A549 (cell line): ENCODE results near the gene UST. TPM values are rescaled to one million over a fixed set of nuclear protein-coding genes. Genes with fewer than 3 reads are reported as not detected.

Source experiments
- ATAC-seq, 2 experiments: fragments of 200-7000 bp in 1 of 2; fragments of >200 bp in 1 of 2; cut with Nextera tagmentation in 1 of 2; cut with Tn5 transposase in 1 of 2; 3 replicates each; pipeline versions ENCODE4 v1.8.0 to v1.9.1; 2018 to 2020; ENCODE audit warnings: mild to moderate bottlenecking in 1 of 2, moderate library complexity in 1 of 2
- CTCF ChIA-PET: fragments of 300-600 bp; sonication (Branson Sonifier 250); formaldehyde crosslinking; extraction: SDS; loops from one replicate; lab custom pipeline; 2021; ENCODE audit warnings: antibody characterized with exemption, inconsistent platforms; lab: Yijun Ruan, JAX
- POLR2A ChIA-PET: fragments of 350-600 bp; formaldehyde crosslinking; extraction: SDS; loops from one replicate; lab custom pipeline; 2021; ENCODE audit warnings: antibody characterized with exemption, inconsistent platforms; lab: Yijun Ruan, JAX
- DNase-seq, 2 experiments: peaks; one replicate each; pipeline versions ENCODE4 v3.0.0 to v3.0.0-alpha.2; 2011 to 2016; ENCODE audit warnings: low read depth in 1 of 2, low spot score in 1 of 2
- FAIRE-seq: peaks from 2 replicates; lab custom pipeline; 2011; peaks lifted over from hg19 to GRCh38; lab: Jason Lieb, UNC
- H3K27ac ChIP-seq, 2 experiments: fragments of >200 bp; sonication (Bioruptor Twin); formaldehyde crosslinking; 3 replicates each; pipeline ENCODE4 v1.5.1; 2016 to 2017
- H3K4me1 ChIP-seq: fragments of >200 bp; sonication (Bioruptor Twin); formaldehyde crosslinking; 3 replicates; pipeline ENCODE4 v1.6.1; 2016
- H3K4me2 ChIP-seq: fragments of >200 bp; sonication (Bioruptor Twin); formaldehyde crosslinking; 3 replicates; pipeline ENCODE4 v1.6.1; 2016
- H3K4me3 ChIP-seq: fragments of >200 bp; sonication (Bioruptor Twin); formaldehyde crosslinking; 3 replicates; pipeline ENCODE4 v1.5.1; 2016
- H3K9me3 ChIP-seq: fragments of >200 bp; sonication (Bioruptor Twin); formaldehyde crosslinking; 3 replicates; pipeline ENCODE4 v1.6.1; 2016
- BHLHE40 ChIP-seq: IDR thresholded peaks from 2 replicates; pipeline ENCODE4 v1.6.1; 2012; ENCODE audit warnings: low read depth, low read length, inconsistent platforms
- CBX2 ChIP-seq: fragments of 200-600 bp; sonication (generic); IDR thresholded peaks from 2 replicates; pipeline ENCODE4 v1.6.1; 2016; ENCODE audit warnings: low read depth, mild to moderate bottlenecking, borderline replicate concordance
- CBX8 ChIP-seq: fragments of 200-600 bp; sonication (generic); IDR thresholded peaks from 2 replicates; pipeline ENCODE4 v1.6.1; 2016
- CEBPB ChIP-seq, 2 experiments: fragments of >200 bp in 1 of 2; sonication (Bioruptor Twin) in 1 of 2; formaldehyde crosslinking in 1 of 2; IDR thresholded peaks; 2 replicates each; pipeline ENCODE4 v1.6.1; 2012 to 2016
- EHF ChIP-seq: fragments of 250-450 bp; sonication (Bioruptor Pico); IDR thresholded peaks from 2 replicates; pipeline ENCODE4 v1.5.0; 2020; ENCODE audit warnings: mild to moderate bottlenecking
- EHMT2 ChIP-seq: fragments of 200-600 bp; sonication (generic); IDR thresholded peaks from 2 replicates; pipeline ENCODE4 v1.6.1; 2016; ENCODE audit warnings: antibody characterized with exemption, low read depth, mild to moderate bottlenecking, moderate library complexity
- ELK1 ChIP-seq: fragments of 150-350 bp; IDR thresholded peaks from 2 replicates; pipeline ENCODE4 v1.6.1; 2014; ENCODE audit warnings: low read depth, mild to moderate bottlenecking, low read length
- EP300 ChIP-seq, 2 experiments: fragments of >200 bp; sonication (Bioruptor Twin); formaldehyde crosslinking; IDR thresholded peaks; 2 replicates in 1 of 2; 3 replicates in 1 of 2; pipeline ENCODE4 v1.6.1; 2016 to 2017
- ESRRA ChIP-seq: fragments of 150-350 bp; IDR thresholded peaks from 2 replicates; pipeline ENCODE4 v1.6.1; 2014; ENCODE audit warnings: mild to moderate bottlenecking, low read length, borderline replicate concordance
- HDAC2 ChIP-seq: fragments of 200-600 bp; sonication (generic); IDR thresholded peaks from 2 replicates; pipeline ENCODE4 v1.6.1; 2016
- HMGXB4 ChIP-seq: fragments of 250-450 bp; sonication (Bioruptor Pico); IDR thresholded peaks from 2 replicates; pipeline ENCODE4 v1.5.0; 2021; ENCODE audit warnings: mild to moderate bottlenecking, moderate library complexity, borderline replicate concordance
- HOXB13 ChIP-seq: fragments of 250-450 bp; sonication (Bioruptor Pico); IDR thresholded peaks from 2 replicates; pipeline ENCODE4 v1.5.0; 2020; ENCODE audit warnings: low read depth, mild to moderate bottlenecking, moderate library complexity
- HOXB5 ChIP-seq: fragments of 250-450 bp; sonication (Bioruptor Pico); IDR thresholded peaks from 2 replicates; pipeline ENCODE4 v1.5.0; 2020; ENCODE audit warnings: mild to moderate bottlenecking, moderate library complexity
- JUN ChIP-seq, 2 experiments: fragments of >200 bp; sonication (Bioruptor Twin); formaldehyde crosslinking; IDR thresholded peaks; 2 replicates in 1 of 2; 3 replicates in 1 of 2; pipeline ENCODE4 v1.6.1; 2016 to 2017
- KDM1A ChIP-seq: fragments of 200-600 bp; sonication (generic); IDR thresholded peaks from 2 replicates; pipeline ENCODE4 v1.6.1; 2016; ENCODE audit warnings: low read depth, mild to moderate bottlenecking
- KDM5A ChIP-seq: fragments of 200-600 bp; sonication (generic); IDR thresholded peaks from 2 replicates; pipeline ENCODE4 v1.6.1; 2016; ENCODE audit warnings: antibody characterized with exemption, mild to moderate bottlenecking
- POLR2A ChIP-seq: IDR thresholded peaks from 2 replicates; pipeline ENCODE4 v1.6.1; 2012; ENCODE audit warnings: mild to moderate bottlenecking, low read length
- RCOR1 ChIP-seq: fragments of 150-350 bp; IDR thresholded peaks from 2 replicates; pipeline ENCODE4 v1.6.1; 2014; ENCODE audit warnings: antibody characterized with exemption, low read length, low read depth
- RFX5 ChIP-seq: fragments of 450-650 bp; IDR thresholded peaks from 2 replicates; pipeline ENCODE4 v1.7.1; 2014; ENCODE audit warnings: antibody characterized with exemption, mild to moderate bottlenecking, moderate library complexity
- SMC3 ChIP-seq: fragments of >200 bp; sonication (Bioruptor Twin); formaldehyde crosslinking; IDR thresholded peaks from 3 replicates; pipeline ENCODE4 v1.6.1; 2018; ENCODE audit warnings: inconsistent platforms
- TFCP2L1 ChIP-seq: fragments of 250-450 bp; sonication (Bioruptor Pico); IDR thresholded peaks from 2 replicates; pipeline ENCODE4 v1.5.0; 2021; ENCODE audit warnings: mild to moderate bottlenecking
- TP53 ChIP-seq: fragments of 250-450 bp; sonication (Bioruptor Pico); IDR thresholded peaks from 2 replicates; pipeline ENCODE4 v1.5.0; 2021; ENCODE audit warnings: mild to moderate bottlenecking, moderate library complexity
- ZFP36 ChIP-seq: fragments of 450-650 bp; IDR thresholded peaks from 2 replicates; pipeline ENCODE4 v1.6.1; 2014; ENCODE audit warnings: borderline replicate concordance; ENCODE audit not compliant: partially characterized antibody
- WGBS: methylation state at CpG from one replicate; pipeline ENCODE4 v1.1.6; 2017; ENCODE audit errors: missing lambda C conversion rate; 5-methylcytosine and 5-hydroxymethylcytosine counted together
- polyA plus RNA-seq, 4 experiments: library from polyadenylated mRNA; depleted of rRNA in 3 of 4; stranded (reverse); fragments of >200 nt; fragmentation: RNase III in 1 of 4; extraction: RNeasy Plus Mini Kit Qiagen cat#74134 plus additional on column Dnase treatment in 1 of 4; gene quantifications; 2 replicates in 3 of 4; 3 replicates in 1 of 4; pipeline ENCODE4 v1.2.3, GENCODE V29; 2011 to 2017
- TF ChIP-seq, protein P1 (sequence below): fragments of 250-450 bp; sonication (Bioruptor Pico); IDR thresholded peaks from 2 replicates; pipeline ENCODE4 v1.5.0; 2020; ENCODE audit warnings: low read depth, mild to moderate bottlenecking, moderate library complexity
- TF ChIP-seq, protein P2 (sequence below): IDR thresholded peaks from 2 replicates; pipeline ENCODE4 v1.6.1; 2012

UST gene
- polyA plus RNA-seq, 2 of the 4 experiments (the other 2 are of a cell fraction) = 0.54 to 1.7 TPM

- TF ChIP-seq TFCP2L1 = no peak
Observed at GRCh38 chr6:149065121-149065520, 318.3 kb downstream of the UST start (continued).

- H3K4me1 ChIP-seq = peaks cover 17% of the 10 kb centered on the region
- H3K4me3 ChIP-seq = no peak overlapping the region
- POLR2A ChIA-PET = interaction anchor here (1.8 kb wide), 1 partner anchor 34 kb away, joined by 4 read pairs; no protein-coding TSS in a partner anchor
- no peak for DNase-seq
- CTCF ChIA-PET = interaction anchor here (0.5 to 1.8 kb wide), 4 partner anchors 9 to 896 kb away, joined by 3 to 6 read pairs (median 4); no protein-coding TSS in a partner anchor
- no peak overlapping the region for H3K27ac ChIP-seq
- ATAC-seq = no peak
- H3K4me2 ChIP-seq = no peak overlapping the region
- WGBS = 77% methylated on average over 8 of the region's 8 CpGs
- no peak for FAIRE-seq
- TF ChIP-seq BHLHE40 = no peak
- no peak for TF ChIP-seq ELK1
- no peak for TF ChIP-seq RFX5
- no peak for TF ChIP-seq CEBPB (IDR thresholded peaks at IDR 0.05)
- no peaks in the 10 kb centered on the region for H3K9me3 ChIP-seq
Observed at GRCh38 chr6:149065658-149066556, 319.1 kb downstream of the UST start.

- ChIA-PET CTCF (no interaction called here), POLR2A (no interaction called here)
- no peak for TF ChIP-seq EHF (CRISPR knock-in tag)
- TF ChIP-seq EP300 (IDR thresholded peaks at IDR 0.05) = no peak
- TF ChIP-seq, protein P1, sequence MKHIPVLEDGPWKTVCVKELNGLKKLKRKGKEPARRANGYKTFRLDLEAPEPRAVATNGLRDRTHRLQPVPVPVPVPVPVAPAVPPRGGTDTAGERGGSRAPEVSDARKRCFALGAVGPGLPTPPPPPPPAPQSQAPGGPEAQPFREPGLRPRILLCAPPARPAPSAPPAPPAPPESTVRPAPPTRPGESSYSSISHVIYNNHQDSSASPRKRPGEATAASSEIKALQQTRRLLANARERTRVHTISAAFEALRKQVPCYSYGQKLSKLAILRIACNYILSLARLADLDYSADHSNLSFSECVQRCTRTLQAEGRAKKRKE (CRISPR knock-in tag) = no peak
- TF ChIP-seq ZFP36 = no peak
- no peak for TF ChIP-seq KDM5A
- no peak for TF ChIP-seq TFCP2L1
- TF ChIP-seq HDAC2 = no peak
- TF ChIP-seq HOXB5 = no peak
- no peak for TF ChIP-seq ESRRA
- no peak for TF ChIP-seq RCOR1
- TF ChIP-seq JUN (IDR thresholded peaks at IDR 0.05) = no peak
- TF ChIP-seq SMC3 = no peak
- TF ChIP-seq, all 56 proteins: peak for 0
- H3K27ac ChIP-seq = no peak overlapping the region
- WGBS = 88% methylated on average over 4 of the region's 4 CpGs
- DNase-seq (no peak), FAIRE-seq (no peak), ATAC-seq (no peak)
- H3K4me3 ChIP-seq = no peak overlapping the region
- no peaks in the 10 kb centered on the region for H3K9me3 ChIP-seq
- H3K4me1 ChIP-seq = peaks cover 22% of the 10 kb centered on the region
- no peak overlapping the region for H3K4me2 ChIP-seq
Observed at GRCh38 chr6:149071997-149072396, 325.2 kb downstream of the UST start.

GRCh38 chr6:149074832-149075258 lies 328.0 kb downstream of the UST start:
- Histone ChIP-seq H3K4me3 (no peak overlapping the region), H3K27ac (peak overlapping the region; percentile 65 to 79; a peak in 4 of 6 replicates), H3K4me2 (no peak overlapping the region), H3K4me1 (peaks cover 35% of the 10 kb centered on the region), H3K9me3 (no peaks in the 10 kb centered on the region)
- ChIA-PET POLR2A (no interaction called here), CTCF (interaction anchor here (0.6 to 1.8 kb wide), 5 partner anchors 10 to 357 kb away, joined by 3 to 6 read pairs (median 5); no protein-coding TSS in a partner anchor)
- FAIRE-seq (no peak), ATAC-seq (no peak), DNase-seq (no peak)
- WGBS = 82% methylated on average over 2 of the region's 2 CpGs
- TF ChIP-seq JUN (IDR thresholded peaks at IDR 0.05) (no peak), EHF (CRISPR knock-in tag) (no peak), TP53 (no peak), POLR2A (no peak), CBX8 (no peak), SMC3 (no peak), CBX2 (no peak), EHMT2 (no peak), HOXB13 (CRISPR knock-in tag) (no peak), KDM1A (no peak), ZFP36 (no peak), HMGXB4 (CRISPR knock-in tag) (no peak)
- TF ChIP-seq, protein P2, sequence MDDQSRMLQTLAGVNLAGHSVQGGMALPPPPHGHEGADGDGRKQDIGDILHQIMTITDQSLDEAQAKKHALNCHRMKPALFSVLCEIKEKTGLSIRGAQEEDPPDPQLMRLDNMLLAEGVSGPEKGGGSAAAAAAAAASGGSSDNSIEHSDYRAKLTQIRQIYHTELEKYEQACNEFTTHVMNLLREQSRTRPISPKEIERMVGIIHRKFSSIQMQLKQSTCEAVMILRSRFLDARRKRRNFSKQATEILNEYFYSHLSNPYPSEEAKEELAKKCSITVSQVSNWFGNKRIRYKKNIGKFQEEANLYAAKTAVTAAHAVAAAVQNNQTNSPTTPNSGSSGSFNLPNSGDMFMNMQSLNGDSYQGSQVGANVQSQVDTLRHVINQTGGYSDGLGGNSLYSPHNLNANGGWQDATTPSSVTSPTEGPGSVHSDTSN = no peak
- TF ChIP-seq, protein P1 (CRISPR knock-in tag) = no peak
